ENCODE data around the gene ZNF124. TPM values are rescaled to one million over a fixed set of nuclear protein-coding genes. Genes with fewer than 3 reads are reported as not detected.
"Not testable (repeated sequence)": the region's sequence is repeated elsewhere in the genome, so short reads cannot be mapped to it uniquely, and the experiment has no call there.

ZNF124 gene
- total RNA-seq, 1 experiment from 2014 or later: 69.2 TPM

- DNase-seq (ENCODE audit: low spot score): no peak
Observed at GRCh38 chr1:247172996-247173395, 1.2 kb upstream of the ZNF124 start.

GRCh38 chr1:247171443-247171842 is 377 bp downstream of the ZNF124 start:
- DNase-seq (ENCODE audit: low spot score): not testable (repeated sequence)

- no peak for DNase-seq (ENCODE audit: low spot score)
Observed at GRCh38 chr1:247165674-247166073, 6.1 kb downstream of the ZNF124 start.

GRCh38 chr1:247164694-247165093 is 7.1 kb downstream of the ZNF124 start:
- no peak for DNase-seq (ENCODE audit: low spot score)

GRCh38 chr1:247156787-247157232 is 15.0 kb downstream of the ZNF124 start:
- no peak for DNase-seq (ENCODE audit: low spot score)

GRCh38 chr1:247147781-247148180 is 24.0 kb downstream of the ZNF124 start:
- no peak for DNase-seq (ENCODE audit: low spot score)

- not testable (repeated sequence) for DNase-seq (ENCODE audit: low spot score)
Observed at GRCh38 chr1:247147120-247147519, 24.7 kb downstream of the ZNF124 start.

- DNase-seq (ENCODE audit: low spot score): no peak
Observed at GRCh38 chr1:247146671-247147070, 25.1 kb downstream of the ZNF124 start.

GRCh38 chr1:247145279-247145678 is 26.5 kb downstream of the ZNF124 start:
- DNase-seq (ENCODE audit: low spot score): no peak

GRCh38 chr1:247139557-247139956 is 32.3 kb downstream of the ZNF124 start:
- not testable (repeated sequence) for DNase-seq (ENCODE audit: low spot score)

GRCh38 chr1:247131236-247131635 is 40.6 kb downstream of the ZNF124 start:
- no peak for DNase-seq (ENCODE audit: low spot score)

GRCh38 chr1:247127519-247128282 is 44.1 kb downstream of the ZNF124 start:
- DNase-seq (ENCODE audit: low spot score): not testable (repeated sequence)

GRCh38 chr1:247126601-247127000 is 45.2 kb downstream of the ZNF124 start:
- DNase-seq (ENCODE audit: low spot score): not testable (repeated sequence)

GRCh38 chr1:247126166-247126565 is 45.7 kb downstream of the ZNF124 start:
- DNase-seq (ENCODE audit: low spot score): not testable (repeated sequence)

GRCh38 chr1:247121382-247121781 is 50.4 kb downstream of the ZNF124 start:
- no peak for DNase-seq (ENCODE audit: low spot score)

- not testable (repeated sequence) for DNase-seq (ENCODE audit: low spot score)
Observed at GRCh38 chr1:247120408-247120668, 51.5 kb downstream of the ZNF124 start.

- no peak for DNase-seq (ENCODE audit: low spot score)
Observed at GRCh38 chr1:247119600-247120407, 52.0 kb downstream of the ZNF124 start.

- DNase-seq (ENCODE audit: low spot score): no peak
Observed at GRCh38 chr1:247118946-247119446, 52.8 kb downstream of the ZNF124 start.

GRCh38 chr1:247115545-247115944 is 56.3 kb downstream of the ZNF124 start:
- no peak for DNase-seq (ENCODE audit: low spot score)

GRCh38 chr1:247115141-247115510 is 56.7 kb downstream of the ZNF124 start:
- no peak for DNase-seq (ENCODE audit: low spot score)

- DNase-seq (ENCODE audit: low spot score): no peak
Observed at GRCh38 chr1:247114351-247115140, 57.3 kb downstream of the ZNF124 start.

- no peak for DNase-seq (ENCODE audit: low spot score)
Observed at GRCh38 chr1:247113733-247114271, 58.0 kb downstream of the ZNF124 start.
